M059J (cell line): ENCODE measurements around the gene CABLES2. TPM values are rescaled to one million over a fixed set of nuclear protein-coding genes. Genes with fewer than 3 reads are reported as not detected.

ENCODE experiments used
- DNase-seq: peaks from one replicate; pipeline ENCODE4 v3.0.0-alpha.2; 2012; ENCODE audit warnings: low read depth
- total RNA-seq: library from RNA; depleted of rRNA; stranded (reverse); fragments of >200 nt; shearing (Covaris generic); gene quantifications from 2 replicates; pipeline ENCODE4 v1.2.3, GENCODE V29; 2014; rRNA removed

Gene CABLES2, protein sequence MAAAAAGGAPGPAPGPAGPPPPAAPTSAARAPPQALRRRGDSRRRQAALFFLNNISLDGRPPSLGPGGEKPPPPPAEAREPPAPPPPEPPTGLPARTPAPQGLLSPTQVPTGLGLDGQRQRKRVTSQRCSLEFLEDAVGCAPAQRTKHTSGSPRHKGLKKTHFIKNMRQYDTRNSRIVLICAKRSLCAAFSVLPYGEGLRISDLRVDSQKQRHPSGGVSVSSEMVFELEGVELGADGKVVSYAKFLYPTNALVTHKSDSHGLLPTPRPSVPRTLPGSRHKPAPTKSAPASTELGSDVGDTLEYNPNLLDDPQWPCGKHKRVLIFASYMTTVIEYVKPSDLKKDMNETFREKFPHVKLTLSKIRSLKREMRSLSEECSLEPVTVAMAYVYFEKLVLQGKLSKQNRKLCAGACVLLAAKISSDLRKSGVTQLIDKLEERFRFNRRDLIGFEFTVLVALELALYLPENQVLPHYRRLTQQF
- 10.0 and 19.9 TPM in 2 replicates for total RNA-seq

DNA sequence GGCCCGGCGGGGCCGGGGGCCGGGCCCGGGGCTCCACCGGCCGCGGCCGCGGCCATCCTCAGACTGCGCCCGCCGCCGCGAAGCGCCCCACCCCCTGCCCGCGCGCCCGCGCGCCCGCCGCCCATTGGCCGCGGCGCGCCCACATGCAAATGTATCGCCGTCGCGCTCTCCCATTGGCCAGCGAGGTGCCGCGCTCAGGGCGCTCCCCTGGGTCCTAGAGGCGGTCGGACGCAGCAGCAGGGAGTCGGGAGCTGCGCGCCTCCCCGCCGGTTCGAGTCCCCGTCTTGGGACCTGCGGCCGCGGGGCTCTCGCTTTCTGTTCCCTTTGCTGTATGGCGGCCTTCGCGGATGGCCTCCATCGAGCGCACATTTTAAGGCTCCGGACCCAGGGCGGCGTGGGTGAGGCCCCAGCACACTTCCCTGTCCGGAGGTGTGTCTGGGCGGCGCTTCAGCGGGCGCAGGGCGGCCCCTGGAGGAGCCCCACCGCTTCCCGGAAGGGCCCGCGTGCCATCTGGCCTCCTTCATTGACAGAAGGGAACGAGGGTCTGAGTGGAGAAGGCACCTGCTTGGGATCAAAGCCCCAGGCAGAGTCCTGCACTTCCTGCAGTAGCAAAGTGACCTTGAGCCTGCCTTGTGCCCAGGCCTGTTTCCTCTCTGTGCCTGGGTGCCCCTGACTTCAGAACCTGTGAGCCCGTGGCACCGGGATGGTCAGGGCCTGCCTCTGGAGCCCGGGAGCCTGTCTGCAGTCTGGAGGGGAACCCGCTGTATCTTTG is at the start of gene CABLES2:
TSS of gene CABLES2 (minus strand) at position 65 of the 772 bp plus-strand sequence. CDS start at position 56, 9 bp downstream.
- DNase-seq, result peak; percentile 95

DNA sequence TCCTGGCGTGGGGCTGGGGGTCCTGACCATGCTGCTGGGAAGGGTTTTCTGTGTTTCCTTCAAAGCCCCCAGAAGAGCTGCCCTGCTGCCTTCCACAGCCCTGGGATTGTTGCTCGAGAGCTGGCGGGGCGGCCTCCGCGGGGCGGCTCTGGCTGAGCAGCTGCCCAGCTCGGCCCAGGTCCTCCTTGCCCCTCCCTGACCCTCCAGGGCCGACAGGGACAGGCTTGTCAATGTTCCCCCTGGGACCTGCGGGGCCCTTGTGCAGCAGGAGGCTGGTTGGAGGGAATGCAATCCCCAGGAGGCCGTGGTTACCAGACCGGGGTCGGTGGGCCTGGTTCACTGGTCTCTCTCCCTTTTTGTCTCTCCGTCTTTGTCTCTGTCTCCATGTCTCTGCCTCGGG is 48.8 kb upstream of the CABLES2 start:
- no peak for DNase-seq

DNA sequence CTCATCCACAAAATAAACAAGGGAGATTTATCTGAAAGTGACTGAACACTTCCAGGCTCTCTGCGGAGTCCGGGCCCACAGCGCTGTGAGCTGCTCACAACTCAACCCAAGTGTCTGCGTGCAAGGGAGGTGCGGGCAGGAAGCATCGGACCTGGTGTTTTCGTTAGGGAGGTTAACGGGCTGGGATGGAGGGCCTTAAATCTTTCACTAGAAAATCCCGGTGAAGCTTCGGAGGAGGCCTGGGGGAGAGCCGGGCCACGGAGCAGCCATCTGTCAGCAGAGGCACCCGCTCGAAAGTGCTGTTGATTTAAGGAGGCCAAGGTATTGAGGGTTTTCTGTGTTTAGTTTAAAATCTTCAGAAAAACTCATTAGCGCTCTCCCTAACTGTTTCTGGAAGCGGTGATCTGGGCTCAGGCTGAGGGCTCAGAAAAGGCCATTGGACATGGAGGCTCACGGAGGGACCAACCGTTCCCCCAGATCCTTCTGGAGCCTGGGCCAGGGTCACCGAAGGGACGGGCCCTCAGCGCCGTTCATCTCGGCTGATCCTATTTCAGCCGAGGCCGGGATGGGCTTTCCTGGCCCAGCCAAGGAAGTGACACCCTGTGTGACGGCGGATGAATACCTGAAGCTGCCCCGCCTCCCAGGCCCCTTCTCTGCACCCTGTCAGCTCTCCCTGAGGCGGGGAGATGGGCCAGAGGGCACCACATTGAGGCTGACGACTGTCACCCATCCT is 48.0 kb upstream of the CABLES2 start:
- no peak for DNase-seq

DNA sequence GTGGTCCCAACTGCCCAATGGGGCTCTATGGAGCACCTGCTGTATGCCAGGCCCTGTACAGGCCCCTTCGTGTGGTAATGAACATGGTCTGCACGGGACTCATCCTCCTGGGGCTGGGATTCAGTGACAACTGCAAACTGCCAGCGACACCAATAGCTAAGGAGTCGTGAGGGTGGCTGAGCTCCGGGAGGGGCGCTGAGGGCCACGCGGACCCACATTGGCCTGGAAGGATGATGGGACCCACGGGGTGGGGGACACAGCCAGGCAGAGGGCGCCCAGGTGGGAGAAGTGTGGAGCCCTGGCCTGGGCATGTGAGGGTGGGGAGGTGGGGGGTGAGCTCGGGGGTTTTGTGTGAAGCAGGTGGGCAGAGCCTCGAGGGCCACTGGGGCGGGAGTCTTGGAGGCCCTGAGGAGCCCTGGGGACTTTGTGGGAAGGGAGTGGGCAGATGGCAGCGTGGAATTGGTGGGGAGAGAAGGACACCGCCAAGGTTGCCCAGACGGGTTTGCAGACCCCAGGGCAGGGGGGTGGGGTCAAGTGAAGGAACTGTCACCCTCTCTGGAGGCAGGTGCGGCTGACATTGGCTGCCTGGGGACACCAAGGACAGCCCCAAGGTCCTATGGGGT is 46.2 kb upstream of the CABLES2 start:
- no peak for DNase-seq

DNA sequence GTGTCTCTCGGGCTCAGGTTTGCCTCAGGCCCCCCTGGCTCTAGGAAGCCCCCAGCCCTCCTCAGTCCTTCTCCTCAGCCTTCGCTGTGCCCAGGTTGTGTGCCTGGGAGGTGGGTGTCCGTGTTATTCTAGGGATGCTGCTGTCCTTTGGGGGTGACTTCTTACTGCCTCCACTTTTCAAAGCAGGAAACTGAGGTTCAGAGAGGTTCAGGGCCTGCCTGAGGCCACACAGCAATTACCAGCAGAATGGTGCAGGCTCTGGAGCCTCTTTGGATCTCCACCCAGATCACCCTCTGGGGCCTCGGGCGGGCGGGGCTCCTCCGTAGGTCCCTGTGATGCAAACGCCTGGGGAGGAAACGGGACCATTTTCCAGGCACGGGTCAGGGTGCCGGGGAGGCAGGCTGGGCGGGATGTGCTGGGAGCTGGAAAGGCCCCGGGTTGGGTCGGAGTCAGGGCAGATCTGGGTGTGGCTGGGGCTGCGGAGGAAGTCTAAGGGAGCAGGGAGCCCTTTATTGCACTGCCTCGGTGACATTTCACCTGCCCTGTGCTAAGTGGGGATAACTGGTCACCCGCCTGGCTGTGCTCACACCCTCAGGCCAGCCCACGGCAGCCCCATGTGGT is 45.5 kb upstream of the CABLES2 start:
- no peak for DNase-seq

DNA sequence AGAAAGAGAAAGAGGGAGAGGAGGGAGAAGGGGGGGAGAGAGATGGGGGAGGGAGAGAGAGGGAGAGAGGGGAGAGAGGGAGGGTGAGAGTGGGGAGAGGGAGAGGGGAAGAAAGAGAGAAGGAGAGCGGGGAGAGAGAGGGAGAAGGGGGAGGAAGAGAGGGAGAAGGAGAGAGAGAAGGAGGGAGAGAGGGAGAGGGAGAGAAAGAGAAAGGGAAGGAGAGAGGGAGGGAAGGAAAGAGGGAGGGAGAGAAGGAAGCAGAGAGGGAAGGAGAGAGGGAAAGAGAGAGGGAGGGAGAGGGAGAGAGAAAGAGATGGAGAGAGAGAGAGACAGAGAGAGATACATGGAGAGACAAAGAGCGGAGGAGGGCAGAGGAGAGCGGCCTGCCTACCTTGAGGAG is 44.9 kb upstream of the CABLES2 start:
- no peak for DNase-seq

DNA sequence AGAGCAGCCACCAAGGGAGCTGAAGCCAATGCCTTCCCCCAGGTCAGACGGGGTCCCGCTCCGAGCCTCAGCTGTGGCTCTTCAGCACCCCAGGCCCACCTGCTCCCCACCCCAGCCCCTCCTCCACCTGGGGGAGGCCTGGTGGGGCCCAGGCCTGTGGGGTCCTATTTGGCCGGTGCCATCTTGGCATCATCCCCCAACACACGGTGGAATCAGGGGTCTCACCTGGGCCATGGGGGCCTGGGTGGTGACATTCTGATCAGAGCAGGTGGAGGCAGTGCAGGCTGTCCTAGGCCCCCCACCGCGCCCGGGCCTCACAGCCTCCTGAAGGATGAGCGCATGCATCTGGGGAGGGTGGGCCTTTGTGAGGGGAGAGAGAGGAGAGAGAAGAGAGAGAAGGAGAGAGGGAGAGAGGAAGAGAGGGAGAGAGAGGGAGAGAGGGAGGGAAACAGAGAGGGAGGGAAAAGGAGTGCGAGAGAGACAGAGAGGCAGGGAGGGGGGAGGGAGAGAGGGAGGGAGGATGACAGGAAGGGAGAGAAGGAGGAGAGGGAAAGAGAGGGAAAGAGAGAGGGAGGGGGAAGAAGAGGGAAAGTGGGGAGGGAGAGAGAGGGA is 44.2 kb upstream of the CABLES2 start:
- no peak for DNase-seq

DNA sequence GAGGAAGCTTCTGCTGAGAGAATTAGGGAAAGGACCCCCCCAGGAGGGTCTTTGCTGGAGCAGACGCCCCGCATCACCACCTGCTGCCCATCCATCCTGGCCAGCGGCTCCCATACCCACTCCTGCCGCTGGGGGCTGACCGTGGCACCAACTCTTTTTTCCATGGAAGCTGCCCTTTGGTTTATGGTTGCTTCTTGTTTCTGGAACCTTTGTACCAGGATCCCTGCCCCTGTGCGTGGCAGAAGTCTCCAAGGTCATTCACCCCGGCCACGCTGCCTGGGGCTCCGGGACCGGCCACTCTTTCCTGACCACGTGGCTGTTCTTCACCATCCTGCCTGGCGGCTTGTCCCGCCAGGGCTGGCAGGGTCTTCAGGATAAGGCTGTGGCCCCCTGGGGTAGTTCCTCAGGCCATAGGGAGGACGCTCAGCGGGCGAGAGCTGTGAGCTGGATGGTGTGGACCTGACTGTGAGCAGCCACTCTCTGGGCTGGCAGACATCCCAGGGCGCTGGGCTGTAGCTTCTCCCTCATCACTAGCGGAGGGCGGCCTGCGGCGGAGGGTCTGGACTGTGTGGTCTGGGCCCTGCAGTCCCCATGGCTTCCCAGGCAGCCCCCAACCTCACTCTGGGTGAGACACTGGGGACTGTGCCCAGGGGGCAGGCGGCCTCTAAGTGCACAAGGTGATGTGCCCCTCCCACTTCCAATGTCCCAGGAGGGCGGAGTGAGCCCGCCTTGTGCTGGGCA is 43.0 kb upstream of the CABLES2 start:
- no peak for DNase-seq

DNA sequence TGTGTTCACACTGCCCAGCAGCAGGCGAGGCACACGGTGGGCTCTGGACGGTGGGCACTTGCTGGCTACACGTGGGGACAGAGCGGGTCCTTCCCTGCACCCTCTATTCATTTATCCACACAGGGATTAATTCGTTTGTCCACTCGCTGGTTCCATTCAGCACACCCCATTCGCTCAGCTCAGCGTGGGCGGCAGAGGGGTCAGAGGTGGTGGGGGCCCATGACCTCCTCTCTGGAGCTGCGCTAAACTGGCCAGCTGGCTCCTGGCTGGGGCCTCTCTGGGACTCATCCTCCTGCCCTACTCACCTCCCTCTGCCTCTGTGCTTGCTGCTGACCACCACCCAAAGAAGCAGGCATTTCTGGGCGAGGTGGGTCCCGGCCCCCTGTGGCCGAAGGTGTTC is 41.7 kb upstream of the CABLES2 start:
- DNase-seq, result no peak

DNA sequence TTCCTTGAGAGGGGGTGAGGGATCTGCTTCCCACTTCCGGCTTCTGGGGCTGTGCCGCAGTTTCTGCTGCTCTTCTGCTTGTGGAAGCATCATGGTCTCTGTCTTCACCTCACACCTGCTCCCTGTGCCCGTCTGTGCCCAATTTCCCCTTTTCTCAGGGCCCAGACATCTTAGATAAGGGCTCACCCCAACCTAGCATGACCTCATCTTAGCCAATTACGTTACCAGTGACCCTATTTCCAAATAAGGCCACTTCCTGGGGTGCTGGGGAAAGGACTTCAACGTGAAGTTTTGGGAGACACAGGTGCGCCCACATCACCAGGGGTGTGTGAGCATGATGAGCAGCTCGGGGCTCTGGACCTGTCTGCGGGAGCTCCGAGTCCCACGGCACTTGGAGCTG is 41.0 kb upstream of the CABLES2 start:
- no peak for DNase-seq

DNA sequence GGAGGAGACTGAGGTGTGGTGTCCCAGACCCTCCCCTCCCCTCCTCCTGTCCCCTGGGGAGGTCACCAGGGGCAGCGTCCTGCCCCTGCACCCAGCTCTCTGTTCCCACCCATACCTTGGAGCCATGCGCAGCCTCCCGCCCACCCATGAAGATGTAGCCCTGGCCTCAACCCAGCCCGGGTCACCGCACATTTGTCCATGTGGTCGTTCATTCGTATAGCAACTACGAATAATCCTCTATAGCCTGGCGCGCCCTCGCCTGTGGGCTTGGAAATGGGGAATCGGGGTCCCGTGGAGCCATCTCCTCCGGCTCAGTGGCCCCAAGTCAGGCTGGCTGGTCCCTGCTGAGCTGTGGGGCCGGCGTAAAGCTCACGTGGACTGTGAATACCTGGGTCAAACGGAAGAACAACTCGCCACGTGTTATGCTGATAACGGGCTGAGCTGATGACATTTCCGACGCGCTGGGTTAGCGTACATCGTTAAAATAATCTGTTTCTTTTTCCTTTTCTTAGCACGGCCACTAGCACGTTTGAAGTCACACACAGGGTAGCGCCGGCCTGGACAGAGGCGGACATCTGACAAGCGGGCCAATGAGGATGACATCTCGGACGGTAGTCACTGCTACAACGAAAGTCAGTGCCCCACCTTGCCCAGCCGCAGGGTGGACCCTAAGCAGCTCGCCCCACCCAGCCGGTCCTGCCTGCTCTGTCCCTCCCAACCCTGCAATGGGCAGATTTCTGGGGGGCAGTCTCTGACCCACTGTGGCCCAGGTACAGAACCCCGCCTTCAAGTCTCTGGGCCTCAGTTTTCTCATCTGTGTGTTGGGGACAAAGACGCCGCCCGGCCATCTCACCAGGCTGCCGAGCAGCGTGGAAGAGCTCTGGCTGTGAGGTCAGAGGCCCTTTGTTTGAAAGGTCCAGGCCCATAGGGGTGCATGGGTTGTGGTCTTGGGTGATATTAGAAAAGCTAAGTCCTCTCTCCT is 40.1 kb upstream of the CABLES2 start:
- no peak for DNase-seq

DNA sequence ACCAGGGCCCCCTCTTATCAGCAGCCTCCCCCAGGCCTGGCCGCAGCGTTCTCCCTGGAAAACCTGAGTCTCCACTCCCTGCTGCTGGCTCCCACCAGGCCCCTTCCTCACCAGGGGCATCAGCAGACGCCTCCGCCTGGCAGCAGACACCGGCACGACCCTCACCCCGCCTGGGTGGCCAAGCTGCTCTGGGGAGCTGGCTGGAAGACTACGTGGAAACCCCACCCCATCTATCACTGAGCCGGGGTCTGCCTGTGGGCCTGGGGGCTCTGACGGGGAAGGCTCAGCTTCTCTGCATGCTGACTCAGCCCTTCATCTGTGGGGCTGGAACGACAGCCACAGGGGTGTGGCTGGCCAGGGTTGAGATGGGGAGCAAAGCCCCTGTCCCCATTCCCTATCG is 39.4 kb upstream of the CABLES2 start:
- DNase-seq, result no peak

DNA sequence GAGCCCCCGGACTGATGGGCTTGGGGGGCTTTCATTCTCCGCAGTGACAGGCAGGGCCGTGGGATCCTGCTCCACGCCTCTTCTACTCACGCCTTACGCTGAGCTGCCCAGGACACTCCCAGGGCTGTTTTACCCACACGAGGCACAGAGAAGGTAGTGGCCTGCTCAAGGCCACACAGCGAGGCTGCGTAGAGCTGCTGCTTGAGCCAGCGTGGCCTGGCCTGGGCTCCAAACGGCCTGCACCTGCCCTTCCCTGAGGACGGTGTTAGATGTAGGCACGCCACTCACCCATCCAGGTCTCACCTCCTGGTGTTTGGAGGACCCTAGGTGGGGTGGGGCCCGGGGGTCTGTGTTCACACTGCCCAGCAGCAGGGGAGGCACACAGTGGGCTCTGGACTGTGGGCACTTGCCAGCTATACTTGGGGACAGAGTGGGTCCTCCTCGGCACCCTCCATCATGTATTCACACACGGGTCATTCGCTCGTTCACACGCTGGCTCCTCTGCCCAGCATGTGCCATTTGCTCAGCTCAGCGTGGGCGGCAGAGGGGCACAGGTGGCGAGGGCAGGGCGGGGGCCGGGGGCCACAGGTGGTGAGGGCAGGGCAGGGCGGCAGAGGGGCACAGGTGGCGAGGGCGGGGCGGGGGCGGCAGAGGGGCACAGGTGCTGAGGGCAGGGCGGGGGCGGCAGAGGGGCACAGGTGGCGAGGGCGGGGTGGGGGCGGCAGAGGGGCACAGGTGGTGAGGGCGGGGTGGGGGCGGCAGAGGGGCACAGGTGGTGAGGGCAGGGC is 38.7 kb upstream of the CABLES2 start:
- no peak for DNase-seq

DNA sequence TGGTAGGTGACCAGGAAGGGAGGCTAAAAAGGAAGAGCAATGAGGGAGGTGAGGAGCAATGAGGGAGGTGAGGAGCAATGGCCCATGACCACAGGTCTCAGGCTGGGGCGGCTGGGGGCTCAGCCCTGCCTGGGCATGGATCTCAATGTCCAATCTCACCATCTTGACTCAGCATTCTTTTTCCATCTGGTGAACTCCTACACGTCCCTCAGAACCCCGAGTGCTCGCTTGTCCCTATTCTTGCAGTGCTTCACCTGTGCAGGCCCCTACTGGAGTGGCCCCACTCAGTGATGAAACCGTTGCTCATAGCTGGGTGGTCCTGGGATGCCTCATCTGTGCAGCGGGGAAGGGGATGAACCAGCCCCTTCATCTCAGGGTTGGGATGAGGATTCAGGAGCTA is 37.2 kb upstream of the CABLES2 start:
- DNase-seq, result no peak

DNA sequence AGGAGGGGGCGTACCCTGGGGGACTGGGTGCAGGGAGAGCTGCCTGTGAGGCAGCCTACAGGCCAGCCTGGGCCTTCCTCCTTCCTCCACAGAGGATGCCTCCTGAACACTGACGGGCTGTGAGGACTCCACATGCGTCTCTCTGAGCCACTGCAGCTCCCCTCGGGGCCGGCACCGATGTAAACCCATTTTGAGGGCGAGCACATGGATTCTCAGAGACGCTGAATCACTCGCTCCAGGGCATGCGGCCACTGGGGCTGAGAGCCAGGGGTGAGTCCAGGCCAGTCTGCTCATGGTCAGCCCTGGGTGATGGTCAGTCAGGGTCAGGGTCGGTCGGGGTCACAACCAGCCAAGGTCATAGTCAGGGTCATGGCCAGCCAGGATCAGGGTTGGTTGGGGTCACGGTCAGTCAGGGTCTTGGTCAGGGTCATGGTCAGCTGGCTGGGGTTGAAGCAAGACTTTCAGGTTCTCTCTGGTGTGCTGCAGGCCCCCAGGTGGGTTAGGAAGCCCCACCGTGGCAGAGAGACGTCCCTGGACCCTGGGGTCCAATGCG is 35.0 kb upstream of the CABLES2 start:
- peak; percentile 84 for DNase-seq

DNA sequence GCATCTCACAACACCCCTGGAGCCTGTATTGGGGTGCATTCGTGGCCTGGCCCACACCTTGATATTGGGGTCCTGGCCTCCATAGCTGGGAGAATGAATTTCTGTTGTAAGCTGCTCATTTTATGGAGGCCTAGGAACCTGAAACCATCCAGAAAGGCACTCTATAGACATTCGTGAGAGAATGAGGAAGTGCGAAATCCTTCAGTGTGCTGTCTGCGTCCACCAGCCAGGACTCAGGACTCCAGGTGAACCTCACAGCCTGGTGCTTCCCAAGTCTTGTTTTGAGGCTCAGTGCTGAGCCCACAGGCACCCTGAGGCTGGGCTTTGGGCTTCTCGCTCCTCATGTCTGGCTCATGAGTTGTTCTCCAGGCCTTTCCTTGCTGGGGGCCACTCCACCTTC is 32.1 kb upstream of the CABLES2 start:
- no peak for DNase-seq

DNA sequence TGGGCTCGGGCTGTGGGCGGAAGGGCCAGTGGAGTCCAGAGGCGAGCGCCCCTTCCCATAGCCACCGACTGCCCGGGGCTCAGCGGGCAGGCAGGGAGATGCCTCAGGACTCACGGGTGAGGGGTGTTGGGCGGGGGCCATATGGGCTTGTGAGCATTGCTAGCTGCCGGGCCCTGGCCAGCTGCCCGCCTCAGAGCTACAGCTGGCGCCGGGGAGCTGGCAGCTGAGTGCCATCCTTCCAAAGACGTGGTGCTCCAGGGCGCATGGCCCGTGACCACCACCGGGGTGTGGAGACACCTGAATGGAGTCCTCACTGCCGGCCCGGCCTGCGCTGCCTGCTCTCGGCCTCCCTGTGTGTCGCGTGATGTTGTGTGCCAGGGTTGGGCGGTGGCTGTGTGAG is 30.8 kb upstream of the CABLES2 start:
- no peak for DNase-seq

DNA sequence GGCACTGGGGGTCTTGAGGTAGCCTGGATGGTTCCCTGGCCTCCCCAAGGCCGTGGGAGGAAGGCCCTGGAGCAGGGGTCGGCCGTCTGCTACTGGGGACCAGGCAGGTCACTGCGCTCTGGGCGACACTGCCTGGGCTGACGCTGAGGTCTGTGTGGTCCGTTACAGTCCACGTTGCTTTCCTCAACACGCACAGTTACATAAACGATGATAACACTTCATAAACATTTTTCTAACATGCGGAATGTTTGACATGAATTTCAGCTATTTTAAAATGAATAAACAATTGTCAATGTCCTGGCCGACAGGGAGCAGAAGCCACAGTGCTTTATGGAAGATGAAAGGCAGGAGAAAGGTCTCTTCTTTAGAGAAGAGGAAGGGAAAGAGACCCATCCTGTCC is 30.4 kb upstream of the CABLES2 start:
- no peak for DNase-seq
